CD8-positive, alpha-beta memory T cell (primary cell): ENCODE data around the gene MRC2. TPM values are rescaled to one million over a fixed set of nuclear protein-coding genes. Genes with fewer than 3 reads are reported as not detected.

ENCODE experiments used
- CTCF ChIA-PET: fragments of 350-600 bp; sonication (Branson Sonifier 250); formaldehyde crosslinking; loops from one replicate; lab custom pipeline; 2021; ENCODE audit warnings: antibody characterized with exemption; lab: Charles Lee
- POLR2A ChIA-PET: fragments of 350-600 bp; sonication (Branson Sonifier 250); formaldehyde crosslinking; loops from one replicate; lab custom pipeline; 2021; ENCODE audit warnings: antibody characterized with exemption; lab: Charles Lee
- DNase-seq, 5 donors: peaks; one replicate each; pipeline versions ENCODE4 v3.0.0 to v3.0.0-alpha.2; 2020 to 2022; ENCODE audit warnings: mixed read lengths in 1 of 5
- H3K27ac ChIP-seq: one replicate; pipeline ENCODE4 v1.7.0; 2013; ENCODE audit warnings: low read depth, mild to moderate bottlenecking, low read length, moderate library complexity
- H3K27me3 ChIP-seq: 2 replicates; pipeline ENCODE4 v1.7.0; 2013; ENCODE audit warnings: low read length, mild to moderate bottlenecking; ENCODE audit not compliant: insufficient read depth, poor library complexity, severe bottlenecking
- H3K36me3 ChIP-seq: 2 replicates; pipeline ENCODE4 v1.7.0; 2013; ENCODE audit warnings: mild to moderate bottlenecking, low read length, moderate library complexity; ENCODE audit not compliant: insufficient read depth
- H3K4me1 ChIP-seq: 2 replicates; pipeline ENCODE4 v1.7.0; 2013; ENCODE audit warnings: mild to moderate bottlenecking, low read length, moderate library complexity; ENCODE audit not compliant: insufficient read depth
- H3K4me3 ChIP-seq: 2 replicates; pipeline ENCODE4 v1.7.0; 2013; ENCODE audit warnings: mild to moderate bottlenecking, low read length
- H3K9me3 ChIP-seq: 2 replicates; pipeline ENCODE4 v1.7.0; 2013; ENCODE audit warnings: mild to moderate bottlenecking, low read length
- H3K27ac Mint-ChIP-seq, 8 donors: one replicate each; pipeline ENCODE4 v1.8.0; 2020 to 2021; ENCODE audit warnings: mixed read lengths in 8 of 8, mild to moderate bottlenecking in 6 of 8, inconsistent platforms in 3 of 8, moderate library complexity in 3 of 8
- H3K27me3 Mint-ChIP-seq, 2 donors: one replicate each; pipeline ENCODE4 v1.8.0; 2020 to 2021; ENCODE audit warnings: mixed read lengths in 2 of 2, mild to moderate bottlenecking in 1 of 2, moderate library complexity in 1 of 2
- H3K36me3 Mint-ChIP-seq, 3 donors: one replicate each; pipeline ENCODE4 v1.8.0; 2020 to 2021; ENCODE audit warnings: mixed read lengths in 3 of 3, inconsistent platforms in 1 of 3, mild to moderate bottlenecking in 1 of 3
- H3K4me1 Mint-ChIP-seq, 3 donors: one replicate each; pipeline ENCODE4 v1.8.0; 2020 to 2021; ENCODE audit warnings: mixed read lengths in 3 of 3, inconsistent platforms in 1 of 3, mild to moderate bottlenecking in 1 of 3
- H3K4me3 Mint-ChIP-seq, 7 donors: one replicate each; pipeline ENCODE4 v1.8.0; 2020 to 2021; ENCODE audit warnings: mixed read lengths in 7 of 7, mild to moderate bottlenecking in 6 of 7, moderate library complexity in 4 of 7, inconsistent platforms in 2 of 7
- H3K9me3 Mint-ChIP-seq, 5 donors: one replicate each; pipeline ENCODE4 v1.8.0; 2020 to 2022; ENCODE audit warnings: mixed read lengths in 5 of 5, mild to moderate bottlenecking in 3 of 5, moderate library complexity in 2 of 5, inconsistent platforms in 1 of 5
- polyA plus RNA-seq: library from polyadenylated mRNA; unstranded; fragments of 300-500 nt; fragmentation: Illumina TruSeq; gene quantifications from one replicate; pipeline ENCODE4 v1.2.3, GENCODE V29; 2021
- total RNA-seq, 2 experiments: library from RNA; stranded (reverse); gene quantifications; one replicate each; pipeline ENCODE4 v1.2.3, GENCODE V29; 2021

MRC2 gene
- total and polyA plus RNA-seq, 3 experiments from 2014 or later: 0.08 to 10.2 (median 10.0) TPM

DNA sequence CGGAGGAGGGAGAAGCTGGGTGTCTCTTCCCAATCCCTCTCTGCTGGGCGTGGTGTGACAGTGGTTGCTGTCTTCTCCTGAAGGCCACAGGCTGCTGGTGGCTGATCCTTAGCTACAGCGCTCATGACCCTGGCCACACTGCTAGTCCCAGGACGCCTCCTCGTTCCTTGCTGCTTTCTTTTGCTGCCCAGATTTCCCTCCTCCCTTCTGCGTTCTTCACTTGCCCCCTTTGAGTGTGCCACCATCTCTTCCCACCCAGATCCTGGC lies 90.1 kb downstream of the MRC2 start:
- Mint-ChIP-seq H3K9me3 (peaks cover 0 to 3% (median 0%) of the 10 kb centered on the region in 5 donors), H3K4me1 (peaks cover 2 to 8% (median 5%) of the 10 kb centered on the region in 3 donors), H3K27me3 (no peaks in the 10 kb centered on the region), H3K4me3 (peak overlapping the region in 1 of 7 donors; percentile 4), H3K36me3 (peaks cover 0 to 5% (median 0%) of the 10 kb centered on the region in 3 donors), H3K27ac (peak overlapping the region in 5 of 8 donors; percentile 13 to 82 (median 57))
- Histone ChIP-seq H3K27ac (no peak overlapping the region), H3K36me3 (no peaks in the 10 kb centered on the region), H3K9me3 (no peaks in the 10 kb centered on the region), H3K4me3 (no peak overlapping the region), H3K27me3 (no peaks in the 10 kb centered on the region), H3K4me1 (no peaks in the 10 kb centered on the region)
- DNase-seq: no peak
- POLR2A ChIA-PET: no interaction called here
- CTCF ChIA-PET: interaction anchor here (1.3 kb wide), 1 partner anchor 11 kb away, joined by 3 read pairs; no protein-coding TSS in a partner anchor

GRCh38 chr17:62717889-62718288 lies 90.4 kb downstream of the MRC2 start:
- H3K27me3 ChIP-seq: no peaks in the 10 kb centered on the region
- H3K4me1 ChIP-seq: no peaks in the 10 kb centered on the region
- H3K27ac ChIP-seq: no peak overlapping the region
- CTCF ChIA-PET: interaction anchor here (1.3 kb wide), 1 partner anchor 12 kb away, joined by 3 read pairs; no protein-coding TSS in a partner anchor
- peaks cover 0 to 5% (median 0%) of the 10 kb centered on the region in 3 donors for H3K36me3 Mint-ChIP-seq
- no peaks in the 10 kb centered on the region for H3K9me3 ChIP-seq
- H3K4me3 ChIP-seq: no peak overlapping the region
- peak overlapping the region in 7 of 8 donors; percentile 13 to 82 (median 57) for H3K27ac Mint-ChIP-seq
- peaks cover 0 to 3% (median 0%) of the 10 kb centered on the region in 5 donors for H3K9me3 Mint-ChIP-seq
- no peaks in the 10 kb centered on the region for H3K36me3 ChIP-seq
- peaks cover 4 to 9% (median 5%) of the 10 kb centered on the region in 3 donors for H3K4me1 Mint-ChIP-seq
- no peak for DNase-seq
- no peaks in the 10 kb centered on the region for H3K27me3 Mint-ChIP-seq
- H3K4me3 Mint-ChIP-seq: peak overlapping the region in 3 of 7 donors; percentile 4 to 30 (median 15)
- POLR2A ChIA-PET: no interaction called here

DNA sequence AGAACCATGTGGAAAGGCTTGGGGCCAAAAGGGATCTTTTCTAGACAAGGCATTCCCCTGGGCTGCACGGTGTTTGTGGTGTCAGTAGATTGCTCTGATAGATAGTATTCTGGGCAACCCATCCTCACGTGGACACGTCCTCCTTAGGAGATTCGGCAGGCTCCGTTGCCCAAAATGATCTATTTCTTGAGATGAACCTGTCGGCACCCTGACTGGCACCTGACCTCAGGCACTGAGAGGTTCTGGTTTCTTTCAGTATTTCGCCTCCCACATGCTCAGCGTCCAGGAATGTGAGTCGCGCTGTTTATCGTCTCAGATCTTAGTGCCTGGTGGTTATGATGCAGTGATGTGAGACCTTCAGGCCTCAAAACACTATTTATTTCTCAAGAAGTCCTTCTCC lies 91.0 kb downstream of the MRC2 start:
- H3K4me3 ChIP-seq: no peak overlapping the region
- Mint-ChIP-seq H3K9me3 (peaks cover 0 to 3% (median 0%) of the 10 kb centered on the region in 5 donors), H3K4me1 (peaks cover 8 to 14% (median 8%) of the 10 kb centered on the region in 3 donors), H3K36me3 (peaks cover 0 to 5% (median 0%) of the 10 kb centered on the region in 3 donors), H3K4me3 (peak overlapping the region in 2 of 7 donors; percentile 15 to 30), H3K27me3 (no peaks in the 10 kb centered on the region), H3K27ac (peak overlapping the region in 6 of 8 donors; percentile 13 to 82 (median 42))
- no peak for DNase-seq
- no peak overlapping the region for H3K27ac ChIP-seq
- ChIA-PET CTCF (interaction anchor here (1.3 kb wide), 1 partner anchor 12 kb away, joined by 3 read pairs; no protein-coding TSS in a partner anchor), POLR2A (no interaction called here)
- H3K4me1 ChIP-seq: no peaks in the 10 kb centered on the region
- no peaks in the 10 kb centered on the region for H3K27me3 ChIP-seq
- H3K36me3 ChIP-seq: no peaks in the 10 kb centered on the region
- no peaks in the 10 kb centered on the region for H3K9me3 ChIP-seq

DNA sequence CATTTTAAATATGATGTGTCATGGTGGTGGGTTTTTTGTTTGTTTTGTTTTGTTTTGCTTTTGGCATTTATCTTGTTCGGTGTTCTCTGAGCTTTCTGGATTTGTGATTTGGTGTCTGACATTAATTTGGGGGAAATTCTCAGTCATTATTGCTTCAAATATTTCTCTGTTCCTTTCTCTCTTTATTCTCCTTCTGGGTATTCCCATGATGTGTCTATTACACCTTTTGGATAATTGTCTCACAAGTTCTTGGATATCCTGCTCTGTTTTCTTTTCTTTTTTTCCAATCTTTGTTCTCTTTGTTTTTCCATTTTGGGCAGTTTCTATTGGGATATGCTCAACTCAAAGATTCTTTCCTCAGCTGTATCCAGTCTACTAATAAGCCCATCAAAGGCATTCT lies 92.1 kb downstream of the MRC2 start:
- H3K27me3 Mint-ChIP-seq: no peaks in the 10 kb centered on the region
- no peaks in the 10 kb centered on the region for H3K27me3 ChIP-seq
- H3K4me3 ChIP-seq: no peak overlapping the region
- no peak for DNase-seq
- H3K27ac Mint-ChIP-seq: peak overlapping the region in 3 of 8 donors; percentile 13 to 64 (median 23)
- peaks cover 11% of the 10 kb centered on the region for H3K4me1 ChIP-seq
- H3K9me3 Mint-ChIP-seq: peaks cover 0 to 3% (median 0%) of the 10 kb centered on the region in 5 donors
- CTCF ChIA-PET: no interaction called here
- H3K27ac ChIP-seq: no peak overlapping the region
- H3K36me3 Mint-ChIP-seq: peaks cover 0 to 5% (median 0%) of the 10 kb centered on the region in 3 donors
- no peaks in the 10 kb centered on the region for H3K9me3 ChIP-seq
- no peaks in the 10 kb centered on the region for H3K36me3 ChIP-seq
- H3K4me3 Mint-ChIP-seq: peak overlapping the region in 1 of 7 donors; percentile 13
- peaks cover 19 to 26% (median 20%) of the 10 kb centered on the region in 3 donors for H3K4me1 Mint-ChIP-seq
- POLR2A ChIA-PET: no interaction called here

DNA sequence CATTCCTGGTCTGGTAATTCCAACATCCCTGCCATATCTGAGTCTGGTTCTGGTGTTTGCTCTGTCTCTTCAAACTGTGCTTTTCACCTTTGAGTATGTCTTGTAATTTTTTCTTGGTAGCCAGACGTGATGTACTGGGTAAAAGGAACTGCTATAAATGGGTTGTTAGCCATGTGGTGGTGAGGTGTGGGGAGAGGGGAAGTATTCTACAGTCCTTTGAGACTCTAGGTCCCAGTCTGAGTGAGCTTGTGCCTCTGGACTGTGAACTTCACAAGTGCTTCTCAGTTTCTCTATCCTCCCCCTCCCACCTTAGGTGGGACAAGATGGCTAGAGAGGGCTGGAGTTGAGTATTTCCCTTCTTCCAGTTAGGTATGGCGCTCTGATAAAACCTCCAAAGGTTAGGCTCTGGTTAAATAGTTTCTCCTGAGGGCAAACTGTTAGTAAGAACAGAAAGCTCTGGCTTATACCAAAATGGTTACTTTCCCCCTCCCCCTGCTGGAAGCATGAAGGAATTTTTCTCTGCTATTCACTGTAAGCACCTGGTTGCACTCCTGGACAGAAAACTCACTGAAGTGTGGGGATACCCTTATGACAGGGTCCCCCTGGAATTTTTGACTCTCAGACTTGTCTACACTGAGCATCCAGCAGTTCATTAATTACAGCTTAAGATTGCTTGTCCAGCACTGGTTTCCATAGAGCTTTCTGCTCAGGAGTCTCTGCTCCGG lies 92.8 kb downstream of the MRC2 start:
- H3K4me1 Mint-ChIP-seq: peaks cover 26 to 33% (median 27%) of the 10 kb centered on the region in 3 donors
- no peak for DNase-seq
- H3K4me1 ChIP-seq: peaks cover 18% of the 10 kb centered on the region
- H3K36me3 Mint-ChIP-seq: peaks cover 0 to 5% (median 0%) of the 10 kb centered on the region in 3 donors
- H3K4me3 Mint-ChIP-seq: peak overlapping the region in 1 of 7 donors; percentile 13
- H3K9me3 ChIP-seq: no peaks in the 10 kb centered on the region
- no peaks in the 10 kb centered on the region for H3K27me3 ChIP-seq
- no peaks in the 10 kb centered on the region for H3K36me3 ChIP-seq
- H3K9me3 Mint-ChIP-seq: peaks cover 0 to 3% (median 0%) of the 10 kb centered on the region in 5 donors
- ChIA-PET CTCF (no interaction called here), POLR2A (no interaction called here)
- no peak overlapping the region for H3K4me3 ChIP-seq
- peak overlapping the region in 5 of 8 donors; percentile 5 to 84 (median 13) for H3K27ac Mint-ChIP-seq
- no peaks in the 10 kb centered on the region for H3K27me3 Mint-ChIP-seq
- no peak overlapping the region for H3K27ac ChIP-seq

GRCh38 chr17:62722625-62723024 lies 95.2 kb downstream of the MRC2 start:
- no peaks in the 10 kb centered on the region for H3K9me3 ChIP-seq
- H3K4me1 Mint-ChIP-seq: peaks cover 35 to 40% (median 37%) of the 10 kb centered on the region in 3 donors
- no peak overlapping the region for H3K27ac ChIP-seq
- H3K4me3 Mint-ChIP-seq: no peak overlapping the region
- peaks cover 0 to 3% of the 10 kb centered on the region in 2 donors for H3K27me3 Mint-ChIP-seq
- H3K36me3 Mint-ChIP-seq: peaks cover 0 to 5% (median 0%) of the 10 kb centered on the region in 3 donors
- no peaks in the 10 kb centered on the region for H3K36me3 ChIP-seq
- H3K9me3 Mint-ChIP-seq: peaks cover 0 to 3% (median 0%) of the 10 kb centered on the region in 5 donors
- ChIA-PET CTCF (interaction anchor here (0.7 to 2.8 kb wide), 2 partner anchors 245 to 251 kb away, joined by 3 to 12 read pairs; partner anchors contain the start of gene TANC2), POLR2A (interaction anchor here (1.4 kb wide), 1 partner anchor 242 kb away, joined by 5 read pairs; no protein-coding TSS in a partner anchor)
- H3K27ac Mint-ChIP-seq: peak overlapping the region in 4 of 8 donors; percentile 53 to 94 (median 85)
- no peak overlapping the region for H3K4me3 ChIP-seq
- no peak for DNase-seq
- H3K4me1 ChIP-seq: peaks cover 23% of the 10 kb centered on the region
- no peaks in the 10 kb centered on the region for H3K27me3 ChIP-seq

- peaks cover 0 to 3% (median 0%) of the 10 kb centered on the region in 5 donors for H3K9me3 Mint-ChIP-seq
- H3K9me3 ChIP-seq: no peaks in the 10 kb centered on the region
- H3K27ac ChIP-seq: peak overlapping the region; percentile 60
- peak overlapping the region; percentile 4 to 88 (median 84) for H3K4me3 Mint-ChIP-seq
- peaks cover 23% of the 10 kb centered on the region for H3K4me1 ChIP-seq
- ChIA-PET CTCF (interaction anchor here (0.8 to 2.8 kb wide), 5 partner anchors 15 to 683 kb away, joined by 3 to 12 read pairs (median 4); partner anchors contain the start of gene TANC2), POLR2A (interaction anchor here (0.7 kb wide), 2 partner anchors 51 to 1773 kb away, joined by 3 to 5 read pairs; partner anchors contain the start of gene POLG2)
- H3K27me3 ChIP-seq: no peaks in the 10 kb centered on the region
- no peaks in the 10 kb centered on the region for H3K36me3 ChIP-seq
- peaks cover 0 to 5% (median 0%) of the 10 kb centered on the region in 3 donors for H3K36me3 Mint-ChIP-seq
- peak overlapping the region; percentile 94 to 100 (median 98) for H3K27ac Mint-ChIP-seq
- no peak for DNase-seq
- peaks cover 0 to 10% of the 10 kb centered on the region in 2 donors for H3K27me3 Mint-ChIP-seq
- H3K4me1 Mint-ChIP-seq: peaks cover 35 to 40% (median 37%) of the 10 kb centered on the region in 3 donors
- no peak overlapping the region for H3K4me3 ChIP-seq
These were observed 96.4 kb downstream of the MRC2 start for GRCh38 chr17:62723842-62724241.
